ENCODE results near the gene PIP5K1A. TPM values are rescaled to one million over a fixed set of nuclear protein-coding genes. Genes with fewer than 3 reads are reported as not detected.

Gene PIP5K1A
- total and polyA plus RNA-seq, 9 of the 15 experiments (the other 6 are each of a cell fraction or from before 2014, with no cell fraction given) = 1.9 to 42.4 (median 18.8) TPM

- TF ChIP-seq ZNF740 (CRISPR knock-in tag; IDR thresholded peaks at IDR 0.05) (peak; percentile 92), ZNF740 (tag; IDR thresholded peaks at IDR 0.05) (peak in 1 of 2 experiments; percentile 98; a peak in 2 of 4 replicates), CEBPZ (IDR thresholded peaks at IDR 0.05; ENCODE audit: borderline replicate concordance, low read depth, low read length) (peak; percentile 99), TBL1XR1 (IDR thresholded peaks at IDR 0.05; ENCODE audit: low read length in 2 of 2) (no peak), HMGN3 (IDR thresholded peaks at IDR 0.05; ENCODE audit: borderline replicate concordance, extremely low read depth, insufficient read length, low read depth, low read length) (peak; percentile 43), THRAP3 (IDR thresholded peaks at IDR 0.05; ENCODE audit: borderline replicate concordance) (no peak), CTCF (IDR thresholded peaks at IDR 0.05 in 2 of 3, conservative IDR thresholded peaks at IDR 0.05 in 1 of 3; ENCODE audit: insufficient read depth in 2 of 3, low read depth in 1 of 3, low read length in 3 of 3) (0 out of 6 replicates have a peak, but pooled peaks of 1 of the 3 experiments have one; percentile 6), NR2C2 (CRISPR knock-in tag; IDR thresholded peaks at IDR 0.05) (no peak), NR2C2 (tag; IDR thresholded peaks at IDR 0.05) (peak; percentile 44; the same call in 1 of the 2 replicates), MYC (IDR thresholded peaks at IDR 0.05; ENCODE audit: low read depth, low read length) (peak; percentile 20; the same call in 1 of the 2 replicates), MYC (CRISPR knock-in tag; IDR thresholded peaks at IDR 0.05; ENCODE audit: borderline replicate concordance, low read depth) (no peak), UBTF (IDR thresholded peaks at IDR 0.05; ENCODE audit: borderline replicate concordance in 1 of 2, low read depth in 2 of 2, low read length in 2 of 2) (0 out of 4 replicates have a peak, but pooled peaks of 1 of the 2 experiments have one; percentile 55), ZEB2 (IDR thresholded peaks at IDR 0.05) (no peak)
Measured at GRCh38 chr1:151281969-151282882, 83.9 kb downstream of the PIP5K1A start, which contains the start of gene ZNF687 (continued).

All from K562 (cell line).